NCI-H460 (cell line): ENCODE results near the gene MTIF2. TPM values are rescaled to one million over a fixed set of nuclear protein-coding genes. Genes with fewer than 3 reads are reported as not detected.
"Not testable (repeated sequence)": the region's sequence is repeated elsewhere in the genome, so short reads cannot be mapped to it uniquely, and the experiment has no call there.

Experiments used
- DNase-seq: peaks from one replicate; pipeline ENCODE4 v3.0.0-alpha.2; 2016; ENCODE audit warnings: low read depth; ENCODE audit errors: extremely low read depth
- small RNA-seq, 2 experiments: library from RNA; depleted of rRNA; stranded (forward); fragments of <200 nt; gene quantifications; one replicate each; pipeline ENCODE3, GENCODE V24; 2014
- total RNA-seq: library from RNA; depleted of rRNA; stranded (reverse); fragments of >200 nt; shearing (Covaris generic); gene quantifications from 2 replicates; pipeline ENCODE4 v1.2.3, GENCODE V29; 2014; rRNA removed

Gene MTIF2
- total RNA-seq, 1 experiment from 2014 or later = 110 TPM

- DNase-seq = no peak
Measured at GRCh38 chr2:55204950-55205349, 64.1 kb downstream of the MTIF2 start.

GRCh38 chr2:55204536-55204935 is 64.5 kb downstream of the MTIF2 start:
- DNase-seq = no peak

- DNase-seq = no peak
Measured at GRCh38 chr2:55200416-55200815, 68.6 kb downstream of the MTIF2 start.

GRCh38 chr2:55196526-55196925 is 72.5 kb downstream of the MTIF2 start:
- DNase-seq = no peak

- not testable (repeated sequence) for DNase-seq
Measured at GRCh38 chr2:55191888-55192287, 77.1 kb downstream of the MTIF2 start.

GRCh38 chr2:55186837-55187236 is 82.2 kb downstream of the MTIF2 start:
- not testable (repeated sequence) for DNase-seq

Small RNA genes lying within 50 kb of the gene (small RNA-seq; reads per million reads assigned to genes)
- gene RF00019 = 0 reads per million in 2 experiments

Other genes starting within 250 kb of the MTIF2 start
- gene RTN4, start 218.8 kb downstream of the MTIF2 start, total RNA-seq = 302 and 305 TPM in 2 replicates
- 9.7 and 10.8 TPM in 2 replicates for gene CLHC1, start 36.9 kb downstream of the MTIF2 start, total RNA-seq
- 3,201 and 3,623 TPM in 2 replicates for gene RPS27A, start 36.5 kb downstream of the MTIF2 start, total RNA-seq
- gene CCDC88A, start 150.6 kb upstream of the MTIF2 start, total RNA-seq = 51.9 and 58.0 TPM in 2 replicates